ENCODE data around the gene TSPAN7.
A peak's percentile ranks its signal among the peaks of the same experiment; 100 is the strongest.

TSPAN7 gene

GRCh38 chrX:38570396-38570795, 9.1 kb downstream of the TSPAN7 start:
- H3K36me3 Mint-ChIP-seq: no peaks in the 10 kb centered on the region
- peaks cover 3% of the 10 kb centered on the region for H3K27me3 Mint-ChIP-seq
- CTCF ChIA-PET: no interaction called here
- H3K9me3 Mint-ChIP-seq: no peaks in the 10 kb centered on the region
- no peak overlapping the region for H3K27ac Mint-ChIP-seq
- H3K4me1 Mint-ChIP-seq: no peaks in the 10 kb centered on the region
- DNase-seq: no peak
- H3K4me3 Mint-ChIP-seq: no peak overlapping the region

GRCh38 chrX:38571058-38571457, 9.7 kb downstream of the TSPAN7 start:
- no peak overlapping the region for H3K4me3 Mint-ChIP-seq
- H3K27me3 Mint-ChIP-seq: peaks cover 3% of the 10 kb centered on the region
- CTCF ChIA-PET: no interaction called here
- DNase-seq: no peak
- H3K27ac Mint-ChIP-seq: no peak overlapping the region
- no peaks in the 10 kb centered on the region for H3K9me3 Mint-ChIP-seq
- H3K36me3 Mint-ChIP-seq: no peaks in the 10 kb centered on the region
- no peaks in the 10 kb centered on the region for H3K4me1 Mint-ChIP-seq

- Mint-ChIP-seq H3K4me3 (no peak overlapping the region), H3K9me3 (no peaks in the 10 kb centered on the region), H3K27me3 (no peaks in the 10 kb centered on the region), H3K36me3 (no peaks in the 10 kb centered on the region), H3K27ac (no peak overlapping the region), H3K4me1 (no peaks in the 10 kb centered on the region)
- CTCF ChIA-PET: no interaction called here
- DNase-seq: no peak
Observed at GRCh38 chrX:38574858-38575257, 13.5 kb downstream of the TSPAN7 start.

GRCh38 chrX:38575888-38576287, 14.5 kb downstream of the TSPAN7 start:
- Mint-ChIP-seq H3K27ac (no peak overlapping the region), H3K4me3 (no peak overlapping the region), H3K27me3 (no peaks in the 10 kb centered on the region), H3K4me1 (no peaks in the 10 kb centered on the region), H3K9me3 (no peaks in the 10 kb centered on the region), H3K36me3 (no peaks in the 10 kb centered on the region)
- CTCF ChIA-PET: no interaction called here
- no peak for DNase-seq

GRCh38 chrX:38577738-38578137, 16.4 kb downstream of the TSPAN7 start:
- Mint-ChIP-seq H3K27me3 (no peaks in the 10 kb centered on the region), H3K36me3 (no peaks in the 10 kb centered on the region), H3K4me3 (no peak overlapping the region), H3K9me3 (no peaks in the 10 kb centered on the region), H3K4me1 (no peaks in the 10 kb centered on the region), H3K27ac (no peak overlapping the region)
- DNase-seq: no peak
- CTCF ChIA-PET: no interaction called here

GRCh38 chrX:38578167-38578566, 16.8 kb downstream of the TSPAN7 start:
- Mint-ChIP-seq H3K27me3 (no peaks in the 10 kb centered on the region), H3K9me3 (no peaks in the 10 kb centered on the region), H3K4me1 (no peaks in the 10 kb centered on the region), H3K4me3 (no peak overlapping the region), H3K36me3 (no peaks in the 10 kb centered on the region), H3K27ac (no peak overlapping the region)
- CTCF ChIA-PET: no interaction called here
- no peak for DNase-seq

- H3K27ac Mint-ChIP-seq: peak overlapping the region; percentile 6
- H3K36me3 Mint-ChIP-seq: no peaks in the 10 kb centered on the region
- H3K9me3 Mint-ChIP-seq: no peaks in the 10 kb centered on the region
- CTCF ChIA-PET: no interaction called here
- no peaks in the 10 kb centered on the region for H3K27me3 Mint-ChIP-seq
- no peaks in the 10 kb centered on the region for H3K4me1 Mint-ChIP-seq
- no peak overlapping the region for H3K4me3 Mint-ChIP-seq
- no peak for DNase-seq
Observed at GRCh38 chrX:38583181-38583580, 21.8 kb downstream of the TSPAN7 start.

GRCh38 chrX:38594434-38594833, 33.1 kb downstream of the TSPAN7 start:
- CTCF ChIA-PET: no interaction called here
- Mint-ChIP-seq H3K36me3 (no peaks in the 10 kb centered on the region), H3K27me3 (no peaks in the 10 kb centered on the region), H3K4me3 (no peak overlapping the region), H3K9me3 (no peaks in the 10 kb centered on the region), H3K4me1 (no peaks in the 10 kb centered on the region), H3K27ac (no peak overlapping the region)
- no peak for DNase-seq

GRCh38 chrX:38595801-38596200, 34.5 kb downstream of the TSPAN7 start:
- CTCF ChIA-PET: no interaction called here
- DNase-seq: no peak
- Mint-ChIP-seq H3K4me3 (no peak overlapping the region), H3K9me3 (no peaks in the 10 kb centered on the region), H3K36me3 (no peaks in the 10 kb centered on the region), H3K4me1 (no peaks in the 10 kb centered on the region), H3K27ac (no peak overlapping the region), H3K27me3 (no peaks in the 10 kb centered on the region)

- Mint-ChIP-seq H3K27ac (no peak overlapping the region), H3K9me3 (no peaks in the 10 kb centered on the region), H3K36me3 (no peaks in the 10 kb centered on the region), H3K4me1 (no peaks in the 10 kb centered on the region), H3K27me3 (no peaks in the 10 kb centered on the region), H3K4me3 (no peak overlapping the region)
- CTCF ChIA-PET: no interaction called here
- DNase-seq: no peak
Observed at GRCh38 chrX:38596939-38597338, 35.6 kb downstream of the TSPAN7 start.

- Mint-ChIP-seq H3K9me3 (no peaks in the 10 kb centered on the region), H3K27ac (no peak overlapping the region), H3K4me1 (no peaks in the 10 kb centered on the region), H3K27me3 (no peaks in the 10 kb centered on the region), H3K4me3 (no peak overlapping the region), H3K36me3 (no peaks in the 10 kb centered on the region)
- DNase-seq: no peak
- CTCF ChIA-PET: no interaction called here
Observed at GRCh38 chrX:38599796-38600755, 38.7 kb downstream of the TSPAN7 start.

GRCh38 chrX:38601866-38602265, 40.5 kb downstream of the TSPAN7 start:
- no peaks in the 10 kb centered on the region for H3K27me3 Mint-ChIP-seq
- no peak for DNase-seq
- H3K36me3 Mint-ChIP-seq: no peaks in the 10 kb centered on the region
- no peak overlapping the region for H3K27ac Mint-ChIP-seq
- CTCF ChIA-PET: no interaction called here
- no peaks in the 10 kb centered on the region for H3K4me1 Mint-ChIP-seq
- no peak overlapping the region for H3K4me3 Mint-ChIP-seq
- H3K9me3 Mint-ChIP-seq: no peaks in the 10 kb centered on the region

GRCh38 chrX:38606821-38607220, 45.5 kb downstream of the TSPAN7 start:
- Mint-ChIP-seq H3K4me3 (no peak overlapping the region), H3K27me3 (peaks cover 5% of the 10 kb centered on the region), H3K4me1 (no peaks in the 10 kb centered on the region), H3K36me3 (no peaks in the 10 kb centered on the region), H3K9me3 (no peaks in the 10 kb centered on the region), H3K27ac (no peak overlapping the region)
- DNase-seq: no peak
- CTCF ChIA-PET: no interaction called here

GRCh38 chrX:38607976-38608375, 46.6 kb downstream of the TSPAN7 start:
- DNase-seq: no peak
- Mint-ChIP-seq H3K27me3 (peaks cover 5% of the 10 kb centered on the region), H3K4me1 (no peaks in the 10 kb centered on the region), H3K27ac (no peak overlapping the region), H3K9me3 (no peaks in the 10 kb centered on the region), H3K4me3 (no peak overlapping the region), H3K36me3 (no peaks in the 10 kb centered on the region)
- CTCF ChIA-PET: no interaction called here

GRCh38 chrX:38610849-38611248, 49.5 kb downstream of the TSPAN7 start:
- H3K27ac Mint-ChIP-seq: no peak overlapping the region

More at GRCh38 chrX:38610849-38611248, 49.5 kb downstream of the TSPAN7 start:
- Mint-ChIP-seq H3K4me3 (no peak overlapping the region), H3K4me1 (no peaks in the 10 kb centered on the region), H3K9me3 (no peaks in the 10 kb centered on the region), H3K27me3 (peaks cover 5% of the 10 kb centered on the region), H3K36me3 (no peaks in the 10 kb centered on the region)
- no peak for DNase-seq
- CTCF ChIA-PET: no interaction called here

Data from activated naive CD4-positive, alpha-beta T cell treated with anti-CD3 and anti-CD28 coated beads, Interleukin-2, amount 10 ng/mL, durations not matched to agents 7 days and 5 days (primary cell).